GM12878 (cell line): Measurements from ENCODE around the gene RIMS3. TPM values are rescaled to one million over a fixed set of nuclear protein-coding genes. Genes with fewer than 3 reads are reported as not detected.

Experiments used
- ATF7 ChIP-seq: fragments of 450-650 bp; IDR thresholded peaks from 2 replicates; pipeline ENCODE4 v1.6.1; 2016; ENCODE audit warnings: low read depth, mild to moderate bottlenecking
- CBX5 ChIP-seq: sonication (generic); IDR thresholded peaks from 2 replicates; pipeline ENCODE4 v1.6.1; 2016; ENCODE audit warnings: low read depth, moderate library complexity, mild to moderate bottlenecking, inconsistent platforms
- CREB1 ChIP-seq: IDR thresholded peaks from 2 replicates; pipeline ENCODE4 v1.6.1; 2012; ENCODE audit warnings: low read depth, mild to moderate bottlenecking, inconsistent platforms
- CREM ChIP-seq: IDR thresholded peaks from 2 replicates; pipeline ENCODE4 v1.6.1; 2014; ENCODE audit warnings: antibody characterized with exemption, low read depth
- CTCF ChIP-seq, 3 experiments: IDR thresholded peaks in 2 of 3; conservative IDR thresholded peaks in 1 of 3; 2 replicates each; pipeline ENCODE4 v1.5.1; 2011; ENCODE audit warnings: low read depth in 3 of 3, low read length in 3 of 3, mild to moderate bottlenecking in 3 of 3, control low read depth in 2 of 3, moderate library complexity in 2 of 3, inconsistent platforms in 1 of 3, mixed read lengths in 1 of 3; ENCODE audit not compliant: control insufficient read depth in 2 of 3, insufficient read depth in 1 of 3; ENCODE audit errors: extremely low read depth in 1 of 3
- DPF2 ChIP-seq: fragments of 450-650 bp; IDR thresholded peaks from 2 replicates; pipeline ENCODE4 v1.6.1; 2017; ENCODE audit warnings: mild to moderate bottlenecking
- FOXM1 ChIP-seq: IDR thresholded peaks from 2 replicates; pipeline ENCODE4 v1.6.1; 2012; ENCODE audit warnings: low read depth, mild to moderate bottlenecking, inconsistent platforms, low read length, moderate library complexity
- IKZF1 ChIP-seq: fragments of 450-650 bp; conservative IDR thresholded peaks from 2 replicates; pipeline ENCODE4 v1.6.1; 2017; ENCODE audit warnings: antibody characterized with exemption, mild to moderate bottlenecking
- JUNB ChIP-seq: IDR thresholded peaks from 2 replicates; pipeline ENCODE4 v1.6.1; 2016; ENCODE audit warnings: antibody characterized with exemption, mild to moderate bottlenecking
- LARP7 ChIP-seq: fragments of 450-650 bp; IDR thresholded peaks from 2 replicates; pipeline ENCODE4 v1.6.1; 2017; ENCODE audit warnings: mild to moderate bottlenecking
- MTA2 ChIP-seq: fragments of 450-650 bp; IDR thresholded peaks from 2 replicates; pipeline ENCODE4 v1.6.1; 2016; ENCODE audit warnings: low read depth, mild to moderate bottlenecking, moderate library complexity
- PBX3 ChIP-seq: IDR thresholded peaks from 2 replicates; pipeline ENCODE4 v1.6.1; 2011; ENCODE audit warnings: mild to moderate bottlenecking, low read depth, low read length, moderate library complexity; ENCODE audit not compliant: insufficient replicate concordance
- RAD51 ChIP-seq: fragments of 450-650 bp; IDR thresholded peaks from 2 replicates; pipeline ENCODE4 v1.6.1; 2016; ENCODE audit warnings: moderate library complexity, mild to moderate bottlenecking, inconsistent platforms
- RB1 ChIP-seq: fragments of 450-650 bp; formaldehyde crosslinking; IDR thresholded peaks from 2 replicates; pipeline ENCODE4 v1.6.1; 2017; ENCODE audit warnings: mild to moderate bottlenecking, borderline replicate concordance
- RELB ChIP-seq: fragments of 450-650 bp; IDR thresholded peaks from 2 replicates; pipeline ENCODE4 v1.6.1; 2017; ENCODE audit warnings: low read depth, mild to moderate bottlenecking, moderate library complexity
- SKIL ChIP-seq: fragments of 450-650 bp; IDR thresholded peaks from 2 replicates; pipeline ENCODE4 v1.6.1; 2017; ENCODE audit warnings: mild to moderate bottlenecking, low read depth, inconsistent platforms; ENCODE audit not compliant: poor library complexity, severe bottlenecking
- STAT3 ChIP-seq: IDR thresholded peaks from 2 replicates; pipeline ENCODE4 v1.6.1; 2011; ENCODE audit warnings: low read depth, low read length, improper control_type of control experiment
- ZBTB4 ChIP-seq: fragments of 450-650 bp; formaldehyde crosslinking; IDR thresholded peaks from 2 replicates; pipeline ENCODE4 v1.4.0; 2022; ENCODE audit warnings: mild to moderate bottlenecking, moderate library complexity
- ZNF24 ChIP-seq: fragments of 450-650 bp; IDR thresholded peaks from 2 replicates; pipeline ENCODE4 v1.6.1; 2017; ENCODE audit warnings: antibody characterized with exemption, mild to moderate bottlenecking
- polyA plus RNA-seq, 11 experiments: library from polyadenylated mRNA; depleted of rRNA in 4 of 11; unstranded in 6 of 11; stranded (reverse) in 5 of 11; fragments of >200 nt; fragmentation: Nextera tagmentation in 4 of 11; fragmentation: Illumina TruSeq in 1 of 11; extraction: Ambion mirVana in 4 of 11; extraction: Trizol in 1 of 11; gene quantifications; 1 replicate in 1 of 11; 2 replicates in 10 of 11; pipeline versions ENCODE4 v1.2.1 to v1.2.3, GENCODE V29; 2011 to 2016; ENCODE audit warnings: inconsistent platforms in 2 of 11, missing spikeins in 2 of 11, low read depth in 1 of 11
- total RNA-seq, 4 experiments: library from RNA; depleted of rRNA in 3 of 4; stranded (reverse); fragments of >200 nt in 3 of 4; fragmentation: Illumina TruSeq in 1 of 4; extraction: Trizol in 1 of 4; gene quantifications; 2 replicates each; pipeline versions ENCODE4 v1.2.1 to v1.2.3, GENCODE V29; 2013 to 2021

Gene RIMS3
- total and polyA plus RNA-seq, 10 of the 15 experiments (the other 5 are each of a cell fraction or from before 2014, with no cell fraction given): 0.02 to 4.7 (median 0.39) TPM

- TF ChIP-seq CTCF (IDR thresholded peaks at IDR 0.05 in 2 of 3, conservative IDR thresholded peaks at IDR 0.05 in 1 of 3; ENCODE audit: control insufficient read depth in 2 of 3, extremely low read depth in 1 of 3, insufficient read depth in 1 of 3, low read depth in 3 of 3, low read length in 3 of 3): no peak
- 0 out of 2 replicates have a peak, but pooled peaks have one; percentile 13 for TF ChIP-seq ZNF24
- TF ChIP-seq CREM: peak; percentile 53; the same call in 1 of the 2 replicates
- no peak for TF ChIP-seq PBX3
- TF ChIP-seq RAD51: peak; percentile 83
- TF ChIP-seq FOXM1: no peak
- TF ChIP-seq MTA2: peak; percentile 94
- no peak for TF ChIP-seq RB1
- TF ChIP-seq CREB1: peak; percentile 46; the same call in 1 of the 2 replicates
- TF ChIP-seq DPF2: peak; percentile 86
- peak; percentile 88 for TF ChIP-seq JUNB
- peak; percentile 87 for TF ChIP-seq RELB
- TF ChIP-seq ATF7: peak; percentile 90
- TF ChIP-seq IKZF1: peak; percentile 60; the same call in 1 of the 2 replicates
- TF ChIP-seq CBX5: no peak
- no peak for TF ChIP-seq ZBTB4 (CRISPR knock-in tag)
- TF ChIP-seq STAT3: no peak
- TF ChIP-seq SKIL: no peak
- TF ChIP-seq LARP7: no peak
These were observed 37.2 kb downstream of the RIMS3 start (continued) for GRCh38 chr1:40627987-40628902.
